Keratinocyte (primary cell): Measurements from ENCODE around the gene RPL31. TPM values are rescaled to one million over a fixed set of nuclear protein-coding genes. Genes with fewer than 3 reads are reported as not detected.

Experiments used
- DNase-seq: peaks from one replicate; pipeline ENCODE4 v3.0.0-alpha.2; 2011; ENCODE audit warnings: low read depth, missing footprints, low spot score
- FAIRE-seq: peaks from 2 replicates; lab custom pipeline; 2011; peaks lifted over from hg19 to GRCh38; lab: Jason Lieb, UNC
- H2AFZ ChIP-seq: 2 replicates; pipeline ENCODE4 v1.6.0; 2012; ENCODE audit warnings: low read length, control low read depth, inconsistent platforms; ENCODE audit not compliant: control insufficient read depth
- H3K27ac ChIP-seq: 2 replicates; pipeline ENCODE4 v1.5.1; 2011; ENCODE audit warnings: low read length; ENCODE audit not compliant: control insufficient read depth, insufficient read depth
- H3K27me3 ChIP-seq: 3 replicates; pipeline ENCODE4 v1.6.0; 2011; ENCODE audit warnings: low read length; ENCODE audit not compliant: control insufficient read depth, insufficient read depth; ENCODE audit errors: extremely low read depth
- H3K36me3 ChIP-seq, 2 experiments: 2 replicates in 1 of 2; 3 replicates in 1 of 2; pipeline ENCODE4 v1.5.1; 2011; ENCODE audit warnings: low read length in 2 of 2, mild to moderate bottlenecking in 1 of 2; ENCODE audit not compliant: control insufficient read depth in 2 of 2, insufficient read depth in 2 of 2; ENCODE audit errors: extremely low read depth in 1 of 2
- H3K4me1 ChIP-seq: 3 replicates; pipeline ENCODE4 v1.5.1; 2011; ENCODE audit warnings: low read length; ENCODE audit not compliant: control insufficient read depth, insufficient read depth; ENCODE audit errors: extremely low read depth
- H3K4me2 ChIP-seq: 3 replicates; pipeline ENCODE4 v1.6.0; 2011; ENCODE audit warnings: low read depth, low read length; ENCODE audit not compliant: control insufficient read depth, insufficient read depth; ENCODE audit errors: extremely low read depth
- H3K4me3 ChIP-seq, 3 experiments: fragments of 200-600 bp in 1 of 3; sonication (generic) in 1 of 3; 2 replicates in 2 of 3; 3 replicates in 1 of 3; pipeline ENCODE4 v1.5.1; 2011 to 2016; ENCODE audit warnings: low read length in 3 of 3, mild to moderate bottlenecking in 3 of 3, control low read depth in 2 of 3, inconsistent platforms in 1 of 3, low read depth in 1 of 3, mixed read lengths in 1 of 3, mixed run types in 1 of 3, moderate library complexity in 1 of 3; ENCODE audit not compliant: control insufficient read depth in 2 of 3, insufficient read depth in 2 of 3; ENCODE audit errors: extremely low read depth in 1 of 3
- H3K79me2 ChIP-seq: 2 replicates; pipeline ENCODE4 v1.6.0; 2012; ENCODE audit warnings: low read length; ENCODE audit not compliant: control insufficient read depth, insufficient read depth
- H3K9ac ChIP-seq: 3 replicates; pipeline ENCODE4 v1.6.0; 2011; ENCODE audit warnings: low read length; ENCODE audit not compliant: control insufficient read depth, insufficient read depth; ENCODE audit errors: extremely low read depth
- H3K9me1 ChIP-seq: 3 replicates; pipeline ENCODE4 v1.6.0; 2011; ENCODE audit warnings: low read length; ENCODE audit not compliant: control insufficient read depth, insufficient read depth; ENCODE audit errors: extremely low read depth
- H3K9me3 ChIP-seq: 2 replicates; pipeline ENCODE4 v1.5.1; 2012; ENCODE audit warnings: low read depth, low read length; ENCODE audit not compliant: control insufficient read depth
- H4K20me1 ChIP-seq: 3 replicates; pipeline ENCODE4 v1.6.0; 2011; ENCODE audit warnings: low read length; ENCODE audit not compliant: control insufficient read depth, insufficient read depth; ENCODE audit errors: extremely low read depth
- EZH2 ChIP-seq: IDR thresholded peaks from one replicate; pipeline ENCODE4 v1.6.1; 2012; ENCODE audit warnings: inconsistent platforms, mild to moderate bottlenecking, low read length, moderate library complexity
- dilution Hi-C: fragments of 300-500 bp; cut with MboI; formaldehyde crosslinking; loops from one replicate; pipeline ENCODE4 v1.7.0; 2020; ENCODE audit warnings: low sequenced_read_pairs; ENCODE audit not compliant: extremely low pct_ligation_motif_present
- polyA plus RNA-seq, 5 experiments: library from polyadenylated mRNA; depleted of rRNA in 3 of 5; stranded (reverse) in 3 of 5; stranded (forward) in 1 of 5; unstranded in 1 of 5; fragments of >200 nt; gene quantifications; 1 replicate in 1 of 5; 2 replicates in 3 of 5; 3 replicates in 1 of 5; pipeline versions ENCODE4 v1.2.1 to v1.2.3, GENCODE V29; 2011 to 2012; ENCODE audit warnings: missing spikeins in 2 of 5, low read depth in 1 of 5, low replicate concordance in 1 of 5
- TF ChIP-seq, protein P1 (sequence below), 3 experiments: IDR thresholded peaks in 1 of 3; conservative IDR thresholded peaks in 1 of 3; optimal IDR thresholded peaks in 1 of 3; 2 replicates in 2 of 3; 3 replicates in 1 of 3; pipeline versions ENCODE3 to v1.5.1; 2011; ENCODE audit warnings: low read length in 3 of 3, mild to moderate bottlenecking in 3 of 3, moderate library complexity in 2 of 3, control low read depth in 1 of 3, inconsistent platforms in 1 of 3; ENCODE audit not compliant: insufficient read depth in 2 of 3; ENCODE audit errors: extremely low read depth in 1 of 3

RPL31 gene
- polyA plus RNA-seq, 1 donor (not counting 4 experiments of a cell fraction or from before 2014, with no cell fraction given): 2,795 TPM

DNA sequence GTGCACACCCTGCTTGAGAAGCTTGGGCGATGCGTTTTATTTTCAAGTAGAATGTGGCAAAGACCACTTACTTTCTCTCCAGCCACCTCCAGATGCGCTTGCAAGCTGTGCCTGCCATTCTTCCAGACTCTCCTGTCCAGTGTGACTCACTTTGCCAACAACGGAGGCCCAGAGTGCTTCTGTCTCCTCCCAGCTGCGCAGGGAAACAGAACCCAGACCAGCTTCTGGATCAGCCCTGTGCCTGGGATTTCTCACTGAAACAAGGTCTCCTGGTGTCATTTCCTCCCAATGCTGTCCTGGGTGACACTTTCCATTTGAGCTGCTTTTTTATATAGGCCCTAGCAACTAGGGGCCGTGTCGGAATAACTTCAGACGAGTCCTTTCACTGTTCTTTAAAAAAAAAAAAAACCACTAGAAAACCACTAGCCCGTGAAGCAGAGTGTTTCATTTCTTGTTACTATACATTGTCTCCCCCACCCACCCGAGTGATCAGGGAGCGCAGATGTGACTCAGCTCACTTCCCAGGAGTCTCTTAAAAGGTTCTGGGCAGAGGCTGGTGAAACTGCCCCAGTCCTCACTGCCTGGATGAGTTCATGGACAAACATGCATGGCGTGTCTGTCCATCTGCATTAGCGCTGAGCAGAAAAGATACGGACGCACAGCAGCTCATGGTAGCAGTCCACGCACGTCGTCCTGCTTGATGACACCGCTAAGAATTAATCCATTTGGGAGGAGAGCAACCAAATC is 25.3 kb upstream of the RPL31 start:
- H3K9me1 ChIP-seq: no peaks in the 10 kb centered on the region
- no peaks in the 10 kb centered on the region for H4K20me1 ChIP-seq
- no peaks in the 10 kb centered on the region for H3K9me3 ChIP-seq
- no peak overlapping the region for H3K9ac ChIP-seq
- H3K36me3 ChIP-seq: peaks cover 10 to 49% of the 10 kb centered on the region in 2 experiments
- TF ChIP-seq, protein P1, sequence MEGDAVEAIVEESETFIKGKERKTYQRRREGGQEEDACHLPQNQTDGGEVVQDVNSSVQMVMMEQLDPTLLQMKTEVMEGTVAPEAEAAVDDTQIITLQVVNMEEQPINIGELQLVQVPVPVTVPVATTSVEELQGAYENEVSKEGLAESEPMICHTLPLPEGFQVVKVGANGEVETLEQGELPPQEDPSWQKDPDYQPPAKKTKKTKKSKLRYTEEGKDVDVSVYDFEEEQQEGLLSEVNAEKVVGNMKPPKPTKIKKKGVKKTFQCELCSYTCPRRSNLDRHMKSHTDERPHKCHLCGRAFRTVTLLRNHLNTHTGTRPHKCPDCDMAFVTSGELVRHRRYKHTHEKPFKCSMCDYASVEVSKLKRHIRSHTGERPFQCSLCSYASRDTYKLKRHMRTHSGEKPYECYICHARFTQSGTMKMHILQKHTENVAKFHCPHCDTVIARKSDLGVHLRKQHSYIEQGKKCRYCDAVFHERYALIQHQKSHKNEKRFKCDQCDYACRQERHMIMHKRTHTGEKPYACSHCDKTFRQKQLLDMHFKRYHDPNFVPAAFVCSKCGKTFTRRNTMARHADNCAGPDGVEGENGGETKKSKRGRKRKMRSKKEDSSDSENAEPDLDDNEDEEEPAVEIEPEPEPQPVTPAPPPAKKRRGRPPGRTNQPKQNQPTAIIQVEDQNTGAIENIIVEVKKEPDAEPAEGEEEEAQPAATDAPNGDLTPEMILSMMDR (optimal IDR thresholded peaks at IDR 0.05 in 1 of 3, IDR thresholded peaks at IDR 0.05 in 1 of 3, conservative IDR thresholded peaks at IDR 0.05 in 1 of 3; ENCODE audit: extremely low read depth in 1 of 3, insufficient read depth in 2 of 3, low read length in 3 of 3): no peak
- TF ChIP-seq EZH2: no peak
- DNase-seq (no peak), FAIRE-seq (no peak)
- H3K4me2 ChIP-seq: no peak overlapping the region
- no peaks in the 10 kb centered on the region for H3K27me3 ChIP-seq
- H3K4me3 ChIP-seq: no peak overlapping the region
- no peaks in the 10 kb centered on the region for H3K4me1 ChIP-seq
- dilution Hi-C loops: no loop called here
- H2AFZ ChIP-seq: no peak overlapping the region
- no peak overlapping the region for H3K27ac ChIP-seq
- H3K79me2 ChIP-seq: no peaks in the 10 kb centered on the region

- Histone ChIP-seq H3K9ac (no peak overlapping the region), H3K27ac (no peak overlapping the region), H3K79me2 (no peaks in the 10 kb centered on the region), H3K4me2 (no peak overlapping the region), H3K4me1 (no peaks in the 10 kb centered on the region), H4K20me1 (no peaks in the 10 kb centered on the region), H3K9me1 (no peaks in the 10 kb centered on the region), H3K4me3 (no peak overlapping the region), H3K9me3 (no peaks in the 10 kb centered on the region), H3K27me3 (no peaks in the 10 kb centered on the region), H2AFZ (no peak overlapping the region), H3K36me3 (peaks cover 6 to 52% of the 10 kb centered on the region in 2 experiments)
- FAIRE-seq (no peak), DNase-seq (no peak)
- TF ChIP-seq EZH2: no peak
- TF ChIP-seq, protein P1 (optimal IDR thresholded peaks at IDR 0.05 in 1 of 3, IDR thresholded peaks at IDR 0.05 in 1 of 3, conservative IDR thresholded peaks at IDR 0.05 in 1 of 3; ENCODE audit: extremely low read depth in 1 of 3, insufficient read depth in 2 of 3, low read length in 3 of 3): no peak
- dilution Hi-C loops: no loop called here
These were observed 24.6 kb upstream of the RPL31 start for GRCh38 chr2:100977511-100977910.
